GM23338 (cell line): Measurements from ENCODE around the gene STAMBP. TPM values are rescaled to one million over a fixed set of nuclear protein-coding genes. Genes with fewer than 3 reads are reported as not detected.

Source experiments
- ATAC-seq: fragments of 200-7000 bp; cut with Tn5 transposase; 3 replicates; pipeline ENCODE4 v1.9.1; 2020
- DNase-seq: peaks from one replicate; pipeline ENCODE4 v3.0.0-alpha.2; 2015; ENCODE audit warnings: low spot score
- H2AFZ ChIP-seq: fragments of 200-600 bp; sonication (generic); 2 replicates; pipeline ENCODE4 v1.8.0; 2016; ENCODE audit warnings: antibody characterized with exemption, mild to moderate bottlenecking, moderate library complexity
- H3F3A ChIP-seq: fragments of 200-600 bp; sonication (generic); replicated peaks from 2 replicates; pipeline ENCODE4 v1.8.0; 2017; ENCODE audit warnings: antibody characterized with exemption, mixed run types, low read depth
- H3K27ac ChIP-seq: fragments of 200-600 bp; sonication (generic); 2 replicates; pipeline ENCODE4 v1.6.1; 2016; ENCODE audit warnings: low read depth
- H3K27me3 ChIP-seq: fragments of 200-600 bp; sonication (generic); 2 replicates; pipeline ENCODE4 v1.8.0; 2016; ENCODE audit warnings: mild to moderate bottlenecking, mixed run types, moderate library complexity; ENCODE audit not compliant: insufficient read depth
- H3K36me3 ChIP-seq: fragments of 200-600 bp; sonication (generic); 2 replicates; pipeline ENCODE4 v1.8.0; 2016; ENCODE audit warnings: mild to moderate bottlenecking; ENCODE audit not compliant: insufficient read depth
- H3K4me1 ChIP-seq: fragments of 200-600 bp; sonication (generic); 2 replicates; pipeline ENCODE4 v1.8.0; 2016; ENCODE audit warnings: mild to moderate bottlenecking, moderate library complexity; ENCODE audit not compliant: insufficient read depth
- H3K4me2 ChIP-seq: fragments of 200-600 bp; sonication (generic); 2 replicates; pipeline ENCODE4 v1.7.1; 2017; ENCODE audit warnings: mixed run types
- H3K4me3 ChIP-seq: fragments of 200-600 bp; sonication (generic); 2 replicates; pipeline ENCODE4 v1.6.1; 2016; ENCODE audit warnings: mixed run types
- H3K79me2 ChIP-seq: fragments of 200-600 bp; sonication (generic); replicated peaks from 2 replicates; pipeline ENCODE4 v1.8.0; 2017; ENCODE audit warnings: mild to moderate bottlenecking; ENCODE audit not compliant: insufficient read depth
- H3K9me2 ChIP-seq: fragments of 200-600 bp; sonication (generic); 2 replicates; pipeline ENCODE4 v1.8.0; 2017; ENCODE audit not compliant: insufficient read depth
- H4K20me1 ChIP-seq: fragments of 200-600 bp; sonication (generic); replicated peaks from 2 replicates; pipeline ENCODE4 v1.8.0; 2017; ENCODE audit warnings: mild to moderate bottlenecking; ENCODE audit not compliant: insufficient read depth
- H3K27ac Mint-ChIP-seq: 2 replicates; pipeline ENCODE4 v1.8.0; 2020; ENCODE audit warnings: inconsistent platforms, mild to moderate bottlenecking, moderate library complexity, mixed read lengths
- H3K27me3 Mint-ChIP-seq: 3 replicates; pipeline ENCODE4 v1.8.0; 2022; ENCODE audit warnings: low read depth, mild to moderate bottlenecking, moderate library complexity, mixed read lengths, inconsistent platforms; ENCODE audit not compliant: insufficient read depth, poor library complexity
- H3K36me3 Mint-ChIP-seq: 3 replicates; pipeline ENCODE4 v1.8.0; 2021; ENCODE audit warnings: low read depth, mild to moderate bottlenecking, inconsistent platforms, moderate library complexity, mixed read lengths
- H3K4me1 Mint-ChIP-seq: 3 replicates; pipeline ENCODE4 v1.8.0; 2020; ENCODE audit warnings: mild to moderate bottlenecking, inconsistent platforms, mixed read lengths
- H3K4me3 Mint-ChIP-seq: 3 replicates; pipeline ENCODE4 v1.8.0; 2021; ENCODE audit warnings: moderate library complexity, mild to moderate bottlenecking, inconsistent platforms, mixed read lengths
- H3K9me3 Mint-ChIP-seq: 3 replicates; pipeline ENCODE4 v1.8.0; 2020; ENCODE audit warnings: moderate library complexity, mild to moderate bottlenecking, inconsistent platforms, mixed read lengths
- CREB1 ChIP-seq: fragments of 250-450 bp; sonication (Bioruptor Pico); IDR thresholded peaks from 2 replicates; pipeline ENCODE4 v1.5.0; 2020; ENCODE audit warnings: low read depth, mild to moderate bottlenecking, moderate library complexity
- CTCF ChIP-seq, 2 experiments: fragments of 200-600 bp in 1 of 2; sonication (generic) in 1 of 2; conservative IDR thresholded peaks; 2 replicates each; pipeline versions ENCODE4 v1.5.1 to v1.6.1; 2016 to 2017; ENCODE audit warnings: antibody characterized with exemption in 2 of 2, low read depth in 2 of 2, mild to moderate bottlenecking in 2 of 2, moderate library complexity in 1 of 2
- ETS1 ChIP-seq: IDR thresholded peaks from 2 replicates; pipeline ENCODE4 v1.6.1; 2016; ENCODE audit warnings: antibody characterized with exemption
- EZH2 ChIP-seq: fragments of 200-600 bp; sonication (generic); IDR thresholded peaks from one replicate; pipeline ENCODE4 v1.8.0; 2017; ENCODE audit warnings: antibody characterized with exemption, mild to moderate bottlenecking, low read depth; ENCODE audit not compliant: unreplicated experiment
- EZH2phosphoT487 ChIP-seq: fragments of 200-600 bp; sonication (generic); IDR thresholded peaks from one replicate; pipeline ENCODE4 v1.8.1; 2018; ENCODE audit warnings: antibody characterized with exemption; ENCODE audit not compliant: unreplicated experiment
- JUNB ChIP-seq: IDR thresholded peaks from one replicate; pipeline ENCODE4 v1.6.1; 2016; ENCODE audit warnings: antibody characterized with exemption; ENCODE audit not compliant: unreplicated experiment
- NANOG ChIP-seq: IDR thresholded peaks from 2 replicates; pipeline ENCODE4 v1.6.1; 2016; ENCODE audit warnings: antibody characterized with exemption, borderline replicate concordance
- STAT1 ChIP-seq: IDR thresholded peaks from one replicate; pipeline ENCODE4 v1.6.1; 2016; ENCODE audit warnings: antibody characterized with exemption; ENCODE audit not compliant: unreplicated experiment
- ZNF114 ChIP-seq: fragments of 250-450 bp; sonication (Bioruptor Pico); IDR thresholded peaks from 2 replicates; pipeline ENCODE4 v1.5.0; 2020; ENCODE audit warnings: mild to moderate bottlenecking, moderate library complexity
- ZNF331 ChIP-seq: fragments of 250-450 bp; sonication (Bioruptor Pico); IDR thresholded peaks from 2 replicates; pipeline ENCODE4 v1.5.0; 2020; ENCODE audit warnings: low read depth, mild to moderate bottlenecking, moderate library complexity
- polyA plus RNA-seq: library from polyadenylated mRNA; unstranded; fragments of >200 nt; fragmentation: Nextera tagmentation; extraction: Ambion mirVana; gene quantifications from 2 replicates; pipeline ENCODE4 v1.2.1, GENCODE V29; 2016
- total RNA-seq: library from RNA; depleted of rRNA; stranded (reverse); fragments of >200 nt; shearing (Covaris generic); gene quantifications from 2 replicates; pipeline ENCODE4 v1.2.3, GENCODE V29; 2014
- TF ChIP-seq, protein P1 (sequence below): fragments of 250-450 bp; sonication (Bioruptor Pico); IDR thresholded peaks from 2 replicates; pipeline ENCODE4 v1.5.0; 2020; ENCODE audit warnings: mild to moderate bottlenecking, moderate library complexity

Gene STAMBP
- total and polyA plus RNA-seq, 2 experiments from 2014 or later, result 33.9 to 106 TPM

DNA sequence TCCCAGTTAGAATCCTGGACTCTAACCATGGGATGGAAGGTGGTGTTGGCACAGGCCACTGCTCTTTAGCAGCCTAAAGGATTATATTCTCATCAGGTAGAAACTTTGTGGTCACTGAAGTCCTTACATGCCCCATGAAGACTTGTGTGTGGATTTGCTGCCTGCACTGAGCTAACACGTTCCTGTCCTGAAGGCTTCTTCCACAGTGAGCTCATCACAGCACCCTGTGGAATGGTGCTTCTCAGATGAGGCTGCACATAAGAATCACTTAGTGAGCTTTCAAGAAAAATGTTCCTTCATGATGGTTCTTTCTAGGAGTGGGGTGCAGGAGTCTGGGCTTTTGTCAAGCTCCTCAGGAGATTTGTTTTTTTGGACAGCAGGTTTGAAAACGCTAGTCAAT lies 26.8 kb downstream of the STAMBP start (continued):
- TF ChIP-seq, protein P1, sequence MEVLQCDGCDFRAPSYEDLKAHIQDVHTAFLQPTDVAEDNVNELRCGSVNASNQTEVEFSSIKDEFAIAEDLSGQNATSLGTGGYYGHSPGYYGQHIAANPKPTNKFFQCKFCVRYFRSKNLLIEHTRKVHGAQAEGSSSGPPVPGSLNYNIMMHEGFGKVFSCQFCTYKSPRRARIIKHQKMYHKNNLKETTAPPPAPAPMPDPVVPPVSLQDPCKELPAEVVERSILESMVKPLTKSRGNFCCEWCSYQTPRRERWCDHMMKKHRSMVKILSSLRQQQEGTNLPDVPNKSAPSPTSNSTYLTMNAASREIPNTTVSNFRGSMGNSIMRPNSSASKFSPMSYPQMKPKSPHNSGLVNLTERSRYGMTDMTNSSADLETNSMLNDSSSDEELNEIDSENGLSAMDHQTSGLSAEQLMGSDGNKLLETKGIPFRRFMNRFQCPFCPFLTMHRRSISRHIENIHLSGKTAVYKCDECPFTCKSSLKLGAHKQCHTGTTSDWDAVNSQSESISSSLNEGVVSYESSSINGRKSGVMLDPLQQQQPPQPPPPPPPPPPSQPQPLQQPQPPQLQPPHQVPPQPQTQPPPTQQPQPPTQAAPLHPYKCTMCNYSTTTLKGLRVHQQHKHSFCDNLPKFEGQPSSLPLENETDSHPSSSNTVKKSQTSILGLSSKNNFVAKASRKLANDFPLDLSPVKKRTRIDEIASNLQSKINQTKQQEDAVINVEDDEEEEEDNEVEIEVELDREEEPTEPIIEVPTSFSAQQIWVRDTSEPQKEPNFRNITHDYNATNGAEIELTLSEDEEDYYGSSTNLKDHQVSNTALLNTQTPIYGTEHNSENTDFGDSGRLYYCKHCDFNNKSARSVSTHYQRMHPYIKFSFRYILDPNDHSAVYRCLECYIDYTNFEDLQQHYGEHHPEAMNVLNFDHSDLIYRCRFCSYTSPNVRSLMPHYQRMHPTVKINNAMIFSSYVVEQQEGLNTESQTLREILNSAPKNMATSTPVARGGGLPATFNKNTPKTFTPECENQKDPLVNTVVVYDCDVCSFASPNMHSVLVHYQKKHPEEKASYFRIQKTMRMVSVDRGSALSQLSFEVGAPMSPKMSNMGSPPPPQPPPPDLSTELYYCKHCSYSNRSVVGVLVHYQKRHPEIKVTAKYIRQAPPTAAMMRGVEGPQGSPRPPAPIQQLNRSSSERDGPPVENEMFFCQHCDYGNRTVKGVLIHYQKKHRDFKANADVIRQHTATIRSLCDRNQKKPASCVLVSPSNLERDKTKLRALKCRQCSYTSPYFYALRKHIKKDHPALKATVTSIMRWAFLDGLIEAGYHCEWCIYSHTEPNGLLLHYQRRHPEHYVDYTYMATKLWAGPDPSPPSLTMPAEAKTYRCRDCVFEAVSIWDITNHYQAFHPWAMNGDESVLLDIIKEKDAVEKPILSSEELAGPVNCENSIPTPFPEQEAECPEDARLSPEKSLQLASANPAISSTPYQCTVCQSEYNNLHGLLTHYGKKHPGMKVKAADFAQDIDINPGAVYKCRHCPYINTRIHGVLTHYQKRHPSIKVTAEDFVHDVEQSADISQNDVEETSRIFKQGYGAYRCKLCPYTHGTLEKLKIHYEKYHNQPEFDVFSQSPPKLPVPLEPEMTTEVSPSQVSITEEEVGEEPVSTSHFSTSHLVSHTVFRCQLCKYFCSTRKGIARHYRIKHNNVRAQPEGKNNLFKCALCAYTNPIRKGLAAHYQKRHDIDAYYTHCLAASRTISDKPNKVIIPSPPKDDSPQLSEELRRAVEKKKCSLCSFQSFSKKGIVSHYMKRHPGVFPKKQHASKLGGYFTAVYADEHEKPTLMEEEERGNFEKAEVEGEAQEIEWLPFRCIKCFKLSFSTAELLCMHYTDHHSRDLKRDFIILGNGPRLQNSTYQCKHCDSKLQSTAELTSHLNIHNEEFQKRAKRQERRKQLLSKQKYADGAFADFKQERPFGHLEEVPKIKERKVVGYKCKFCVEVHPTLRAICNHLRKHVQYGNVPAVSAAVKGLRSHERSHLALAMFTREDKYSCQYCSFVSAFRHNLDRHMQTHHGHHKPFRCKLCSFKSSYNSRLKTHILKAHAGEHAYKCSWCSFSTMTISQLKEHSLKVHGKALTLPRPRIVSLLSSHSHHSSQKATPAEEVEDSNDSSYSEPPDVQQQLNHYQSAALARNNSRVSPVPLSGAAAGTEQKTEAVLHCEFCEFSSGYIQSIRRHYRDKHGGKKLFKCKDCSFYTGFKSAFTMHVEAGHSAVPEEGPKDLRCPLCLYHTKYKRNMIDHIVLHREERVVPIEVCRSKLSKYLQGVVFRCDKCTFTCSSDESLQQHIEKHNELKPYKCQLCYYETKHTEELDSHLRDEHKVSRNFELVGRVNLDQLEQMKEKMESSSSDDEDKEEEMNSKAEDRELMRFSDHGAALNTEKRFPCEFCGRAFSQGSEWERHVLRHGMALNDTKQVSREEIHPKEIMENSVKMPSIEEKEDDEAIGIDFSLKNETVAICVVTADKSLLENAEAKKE (CRISPR knock-in tag), result no peak
- TF ChIP-seq STAT1 (no peak), CREB1 (CRISPR knock-in tag) (no peak), CTCF (conservative IDR thresholded peaks at IDR 0.05; ENCODE audit: low read depth in 2 of 2) (no peak), EZH2phosphoT487 (no peak), NANOG (no peak)

DNA sequence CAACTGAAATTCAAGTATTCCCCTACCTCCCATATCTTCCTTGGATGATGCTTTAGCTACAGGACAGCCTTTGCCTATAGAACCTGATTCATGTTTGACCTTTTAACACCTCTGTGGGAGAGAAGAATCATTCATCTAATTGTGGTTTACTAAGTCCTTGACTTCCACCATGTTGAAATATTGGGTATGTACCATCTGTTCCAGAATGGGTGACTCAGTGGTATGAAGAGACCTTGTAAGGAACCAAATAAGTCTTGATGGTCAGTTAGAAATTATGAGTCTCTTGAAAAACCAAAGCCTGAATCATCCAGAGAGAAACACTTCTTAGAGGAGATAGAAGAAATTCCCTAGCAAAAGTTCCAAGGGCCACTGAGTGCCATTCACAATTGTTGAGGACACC lies 27.5 kb downstream of the STAMBP start:
- no peaks in the 10 kb centered on the region for H3F3A ChIP-seq
- DNase-seq (no peak), ATAC-seq (no peak)
- peaks cover 50% of the 10 kb centered on the region for H3K36me3 Mint-ChIP-seq
- H3K4me3 Mint-ChIP-seq, result no peak overlapping the region
- peaks cover 3% of the 10 kb centered on the region for H3K27me3 Mint-ChIP-seq
- no peak overlapping the region for H3K4me3 ChIP-seq
- no peaks in the 10 kb centered on the region for H3K9me3 Mint-ChIP-seq
- no peak overlapping the region for H3K4me2 ChIP-seq
- no peaks in the 10 kb centered on the region for H3K9me2 ChIP-seq
- H3K4me1 Mint-ChIP-seq, result no peaks in the 10 kb centered on the region
- H3K36me3 ChIP-seq, result peaks cover 36% of the 10 kb centered on the region
- no peaks in the 10 kb centered on the region for H3K27me3 ChIP-seq
- H3K27ac ChIP-seq, result no peak overlapping the region
- no peak overlapping the region for H2AFZ ChIP-seq
- peaks cover 15% of the 10 kb centered on the region; the same call in 1 of the 2 replicates for H4K20me1 ChIP-seq
- no peak overlapping the region for H3K27ac Mint-ChIP-seq
- no peaks in the 10 kb centered on the region for H3K79me2 ChIP-seq
- H3K4me1 ChIP-seq, result no peaks in the 10 kb centered on the region
- TF ChIP-seq CTCF (conservative IDR thresholded peaks at IDR 0.05; ENCODE audit: low read depth in 2 of 2) (no peak), ZNF331 (CRISPR knock-in tag) (no peak), EZH2phosphoT487 (no peak), ZNF114 (CRISPR knock-in tag) (no peak), EZH2 (no peak), ETS1 (no peak), JUNB (no peak), NANOG (no peak), STAT1 (no peak)
